Neural cell (in vitro differentiated cells): ENCODE results near the gene TXN. TPM values are rescaled to one million over a fixed set of nuclear protein-coding genes. Genes with fewer than 3 reads are reported as not detected.
"Not testable (repeated sequence)": the region's sequence is repeated elsewhere in the genome, so short reads cannot be mapped to it uniquely, and the experiment has no call there.

Experiments used
- H2AFZ ChIP-seq: fragments of 200-600, 300-800 bp; sonication (generic), shearing (Covaris generic); 2 replicates; pipeline ENCODE4 v1.6.0; 2014; ENCODE audit warnings: low read depth, mild to moderate bottlenecking, antibody characterized with exemption, low read length, moderate library complexity
- H3F3A ChIP-seq: fragments of 200-600 bp; shearing (Covaris generic); 2 replicates; pipeline ENCODE4 v1.6.1; 2016; ENCODE audit warnings: mild to moderate bottlenecking, moderate library complexity, mixed read lengths, antibody characterized with exemption, low read length; ENCODE audit not compliant: insufficient read depth, poor library complexity, severe bottlenecking
- H3K27ac ChIP-seq: fragments of 200-600, 300-800 bp; sonication (generic), shearing (Covaris generic); 2 replicates; pipeline ENCODE4 v1.5.1; 2014; ENCODE audit warnings: mild to moderate bottlenecking, low read length, moderate library complexity
- H3K27me3 ChIP-seq: fragments of 300-800, 200-600 bp; sonication (generic), shearing (Covaris generic); 2 replicates; pipeline ENCODE4 v1.6.0; 2014; ENCODE audit warnings: mild to moderate bottlenecking, low read depth, low read length, moderate library complexity; ENCODE audit not compliant: insufficient read depth
- H3K36me3 ChIP-seq: fragments of 300-800, 200-600 bp; sonication (generic), shearing (Covaris generic); 2 replicates; pipeline ENCODE4 v1.5.1; 2014; ENCODE audit warnings: mild to moderate bottlenecking, antibody characterized with exemption, low read length, moderate library complexity; ENCODE audit not compliant: insufficient read depth
- H3K4me2 ChIP-seq: fragments of 300-800, 200-600 bp; sonication (generic), shearing (Covaris generic); 2 replicates; pipeline ENCODE4 v1.6.0; 2014; ENCODE audit warnings: mild to moderate bottlenecking, low read length
- H3K4me3 ChIP-seq: fragments of 300-800, 200-600 bp; sonication (generic), shearing (Covaris generic); 2 replicates; pipeline ENCODE4 v1.5.1; 2014; ENCODE audit warnings: mild to moderate bottlenecking, low read length, moderate library complexity
- H3K79me2 ChIP-seq: fragments of 200-600 bp; shearing (Covaris generic); replicated peaks from 2 replicates; pipeline ENCODE4 v1.6.0; 2014; ENCODE audit warnings: mild to moderate bottlenecking, low read length, moderate library complexity; ENCODE audit not compliant: insufficient read depth
- H3K9ac ChIP-seq: fragments of 300-800, 200-600 bp; sonication (generic), shearing (Covaris generic); 2 replicates; pipeline ENCODE4 v1.6.1; 2016; ENCODE audit warnings: mild to moderate bottlenecking, low read length, mixed read lengths
- H3K9me2 ChIP-seq: fragments of 200-600 bp; shearing (Covaris generic); 2 replicates; pipeline ENCODE4 v1.6.1; 2016; ENCODE audit warnings: mild to moderate bottlenecking, low read length, mixed read lengths; ENCODE audit not compliant: insufficient read depth
- H3K9me3 ChIP-seq: fragments of 200-600, 300-800 bp; sonication (generic), shearing (Covaris generic); 2 replicates; pipeline ENCODE4 v1.6.1; 2016; ENCODE audit warnings: mild to moderate bottlenecking, mixed run types, low read length, moderate library complexity, mixed read lengths
- H4K20me1 ChIP-seq: fragments of 200-600 bp; shearing (Covaris generic); 2 replicates; pipeline ENCODE4 v1.6.1; 2016; ENCODE audit warnings: mild to moderate bottlenecking, mixed run types; ENCODE audit not compliant: insufficient read depth
- CTCF ChIP-seq: fragments of 450-650 bp; IDR thresholded peaks from 2 replicates; pipeline ENCODE4 v1.5.1; 2014; ENCODE audit warnings: antibody characterized with exemption, mild to moderate bottlenecking, moderate library complexity; ENCODE audit not compliant: poor library complexity, severe bottlenecking
- EP300 ChIP-seq: fragments of 450-650 bp; conservative IDR thresholded peaks from 2 replicates; pipeline ENCODE4 v1.6.1; 2014; ENCODE audit warnings: antibody characterized with exemption, mild to moderate bottlenecking, moderate library complexity; ENCODE audit not compliant: poor library complexity, severe bottlenecking
- EZH2 ChIP-seq: fragments of 200-600, 300-800 bp; shearing (Covaris generic), sonication (generic); IDR thresholded peaks from 2 replicates; pipeline ENCODE4 v1.6.1; 2014; ENCODE audit warnings: antibody characterized with exemption, low read length, borderline replicate concordance, mild to moderate bottlenecking; ENCODE audit not compliant: insufficient read depth, poor library complexity, severe bottlenecking
- MXI1 ChIP-seq: fragments of 450-650 bp; conservative IDR thresholded peaks from 2 replicates; pipeline ENCODE4 v1.6.1; 2014; ENCODE audit warnings: antibody characterized with exemption, mild to moderate bottlenecking; ENCODE audit not compliant: poor library complexity, severe bottlenecking
- POLR2AphosphoS5 ChIP-seq: IDR thresholded peaks from 2 replicates; pipeline ENCODE4 v1.6.1; 2012
- RAD21 ChIP-seq: fragments of 450-650 bp; conservative IDR thresholded peaks from 2 replicates; pipeline ENCODE4 v1.6.1; 2014; ENCODE audit warnings: antibody characterized with exemption, mild to moderate bottlenecking, moderate library complexity
- SMC3 ChIP-seq: fragments of 450-650 bp; conservative IDR thresholded peaks from 2 replicates; pipeline ENCODE4 v1.6.1; 2014; ENCODE audit warnings: antibody characterized with exemption, mild to moderate bottlenecking, moderate library complexity; ENCODE audit not compliant: poor library complexity
- TAF1 ChIP-seq: IDR thresholded peaks from 2 replicates; pipeline ENCODE4 v1.6.1; 2012; ENCODE audit warnings: low read depth
- polyA plus RNA-seq: library from polyadenylated mRNA; depleted of rRNA; stranded (reverse); fragments of >200 nt; gene quantifications from 2 replicates; pipeline ENCODE4 v1.2.3, GENCODE V29; 2014
- TF ChIP-seq, protein P1 (sequence below): IDR thresholded peaks from 2 replicates; pipeline ENCODE4 v1.6.1; 2012; ENCODE audit warnings: borderline replicate concordance

TXN gene
- polyA plus RNA-seq, 1 donor from 2014 or later = 304 TPM

DNA sequence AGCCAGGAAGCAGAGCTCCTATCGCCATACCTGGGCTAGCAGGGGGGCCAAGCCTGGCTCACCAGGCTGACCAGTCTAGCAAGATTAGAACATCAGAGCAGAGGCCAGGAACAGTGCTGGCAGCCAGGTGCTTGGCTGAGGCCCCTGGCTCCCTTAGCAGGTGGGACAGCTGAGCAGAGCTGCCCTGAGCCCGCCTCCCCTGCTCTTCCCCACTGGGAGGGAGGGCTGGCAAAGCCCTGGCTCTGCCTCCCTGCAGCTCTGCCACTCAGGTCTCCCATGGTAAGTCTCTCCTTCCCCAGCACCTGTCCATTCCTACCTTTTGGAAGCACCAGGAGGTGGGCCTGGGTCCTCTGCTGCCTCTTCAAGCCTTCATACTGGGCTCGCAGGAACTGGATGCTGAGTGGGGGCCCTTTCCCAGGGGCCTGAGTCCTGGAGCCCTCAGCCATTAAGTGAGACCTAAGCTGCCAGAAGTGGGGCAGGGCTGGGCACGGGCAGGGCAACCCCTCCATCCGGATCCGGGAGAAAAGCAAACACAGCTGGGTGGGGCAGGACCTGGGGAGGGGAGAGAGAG is 49.2 kb downstream of the TXN start:
- Histone ChIP-seq H3K36me3 (no peaks in the 10 kb centered on the region), H3K27me3 (no peaks in the 10 kb centered on the region), H3K79me2 (no peaks in the 10 kb centered on the region), H3K9me2 (no peaks in the 10 kb centered on the region), H3K9me3 (no peaks in the 10 kb centered on the region), H3K4me2 (no peak overlapping the region), H3F3A (no peaks in the 10 kb centered on the region), H3K4me3 (no peak overlapping the region), H2AFZ (no peak overlapping the region), H3K27ac (no peak overlapping the region), H4K20me1 (no peaks in the 10 kb centered on the region), H3K9ac (no peak overlapping the region)
- TF ChIP-seq SMC3 (no peak), MXI1 (no peak), RAD21 (no peak), CTCF (no peak), EZH2 (no peak)
- TF ChIP-seq, protein P1, sequence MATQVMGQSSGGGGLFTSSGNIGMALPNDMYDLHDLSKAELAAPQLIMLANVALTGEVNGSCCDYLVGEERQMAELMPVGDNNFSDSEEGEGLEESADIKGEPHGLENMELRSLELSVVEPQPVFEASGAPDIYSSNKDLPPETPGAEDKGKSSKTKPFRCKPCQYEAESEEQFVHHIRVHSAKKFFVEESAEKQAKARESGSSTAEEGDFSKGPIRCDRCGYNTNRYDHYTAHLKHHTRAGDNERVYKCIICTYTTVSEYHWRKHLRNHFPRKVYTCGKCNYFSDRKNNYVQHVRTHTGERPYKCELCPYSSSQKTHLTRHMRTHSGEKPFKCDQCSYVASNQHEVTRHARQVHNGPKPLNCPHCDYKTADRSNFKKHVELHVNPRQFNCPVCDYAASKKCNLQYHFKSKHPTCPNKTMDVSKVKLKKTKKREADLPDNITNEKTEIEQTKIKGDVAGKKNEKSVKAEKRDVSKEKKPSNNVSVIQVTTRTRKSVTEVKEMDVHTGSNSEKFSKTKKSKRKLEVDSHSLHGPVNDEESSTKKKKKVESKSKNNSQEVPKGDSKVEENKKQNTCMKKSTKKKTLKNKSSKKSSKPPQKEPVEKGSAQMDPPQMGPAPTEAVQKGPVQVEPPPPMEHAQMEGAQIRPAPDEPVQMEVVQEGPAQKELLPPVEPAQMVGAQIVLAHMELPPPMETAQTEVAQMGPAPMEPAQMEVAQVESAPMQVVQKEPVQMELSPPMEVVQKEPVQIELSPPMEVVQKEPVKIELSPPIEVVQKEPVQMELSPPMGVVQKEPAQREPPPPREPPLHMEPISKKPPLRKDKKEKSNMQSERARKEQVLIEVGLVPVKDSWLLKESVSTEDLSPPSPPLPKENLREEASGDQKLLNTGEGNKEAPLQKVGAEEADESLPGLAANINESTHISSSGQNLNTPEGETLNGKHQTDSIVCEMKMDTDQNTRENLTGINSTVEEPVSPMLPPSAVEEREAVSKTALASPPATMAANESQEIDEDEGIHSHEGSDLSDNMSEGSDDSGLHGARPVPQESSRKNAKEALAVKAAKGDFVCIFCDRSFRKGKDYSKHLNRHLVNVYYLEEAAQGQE = no peak

DNA sequence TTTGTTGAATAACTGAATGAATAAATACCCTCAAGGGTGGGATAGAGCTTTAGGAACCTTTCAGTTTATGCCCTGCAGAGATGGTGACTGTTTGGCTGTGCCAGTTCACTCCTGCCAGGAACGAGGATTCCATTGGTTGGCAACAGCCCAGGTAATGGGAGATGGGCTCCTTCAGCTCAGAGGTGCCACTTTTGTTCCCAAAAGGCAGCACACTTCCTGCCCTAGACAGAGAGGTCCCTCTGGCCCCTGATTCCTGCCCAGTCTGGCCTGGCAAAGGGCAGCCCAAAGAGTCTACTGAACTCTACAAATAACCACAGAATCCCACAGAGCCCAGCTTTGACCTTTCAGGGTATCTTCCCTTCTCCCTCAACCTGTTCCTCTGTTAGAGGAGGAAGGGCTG is 49.9 kb downstream of the TXN start:
- no peak overlapping the region for H3K4me3 ChIP-seq
- no peaks in the 10 kb centered on the region for H4K20me1 ChIP-seq
- no peaks in the 10 kb centered on the region for H3K79me2 ChIP-seq
- no peak overlapping the region for H3K4me2 ChIP-seq
- H3K9me3 ChIP-seq = no peaks in the 10 kb centered on the region
- H3K9me2 ChIP-seq = no peaks in the 10 kb centered on the region
- no peaks in the 10 kb centered on the region for H3K27me3 ChIP-seq
- no peak for TF ChIP-seq RAD21
- TF ChIP-seq, protein P1 = no peak
- TF ChIP-seq SMC3 = no peak
- no peak for TF ChIP-seq CTCF
- no peak for TF ChIP-seq MXI1
- TF ChIP-seq EP300 = no peak
- no peak for TF ChIP-seq TAF1
- no peak for TF ChIP-seq EZH2
- TF ChIP-seq POLR2AphosphoS5 = no peak
- H3K9ac ChIP-seq = no peak overlapping the region
- H3K27ac ChIP-seq = no peak overlapping the region
- no peak overlapping the region for H2AFZ ChIP-seq
- no peaks in the 10 kb centered on the region for H3K36me3 ChIP-seq
- H3F3A ChIP-seq = no peaks in the 10 kb centered on the region

DNA sequence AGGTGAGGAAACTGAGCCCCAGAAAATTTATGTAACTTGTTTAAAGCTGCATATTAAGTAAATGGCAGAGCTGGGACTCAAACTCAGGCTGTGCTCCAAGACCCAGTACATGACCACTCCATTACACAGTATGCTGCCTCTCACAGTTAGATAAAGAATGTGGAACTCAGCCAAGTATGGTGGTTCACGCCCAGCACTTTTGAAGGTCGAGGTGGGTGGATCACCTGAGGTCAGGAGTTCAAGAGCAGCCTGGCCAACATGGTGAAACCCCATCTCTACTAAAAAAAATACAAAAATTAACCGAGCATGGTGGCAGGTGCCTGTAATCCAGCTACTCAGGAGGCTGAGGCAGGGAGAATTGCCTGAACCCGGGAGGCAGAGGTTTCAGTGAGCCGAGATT is 50.7 kb downstream of the TXN start:
- not testable (repeated sequence) for H3K79me2 ChIP-seq, H3K36me3 ChIP-seq, H3F3A ChIP-seq, H3K9me3 ChIP-seq, H3K4me2 ChIP-seq, H3K9me2 ChIP-seq, H3K9ac ChIP-seq, H2AFZ ChIP-seq, H3K27me3 ChIP-seq, H3K4me3 ChIP-seq, H3K27ac ChIP-seq, H4K20me1 ChIP-seq
